Stimulated activated CD4-positive, alpha-beta T cell treated with anti-CD3 and anti-CD28 coated beads, Interleukin-4, amount 100 ng/mL, for 1 hour (primary cell): ENCODE data around the gene IFNAR2.
"Not testable (repeated sequence)": the region's sequence is repeated elsewhere in the genome, so short reads cannot be mapped to it uniquely, and the experiment has no call there.

Source experiments
- DNase-seq: peaks from one replicate; pipeline ENCODE4 v3.0.0-alpha.2; 2020

IFNAR2 gene

GRCh38 chr21:33217138-33217520 lies 12.6 kb upstream of the IFNAR2 start:
- no peak for DNase-seq

- no peak for DNase-seq
Measured at GRCh38 chr21:33219300-33219699, 10.4 kb upstream of the IFNAR2 start.

- no peak for DNase-seq
Measured at GRCh38 chr21:33219954-33220353, 9.8 kb upstream of the IFNAR2 start.

GRCh38 chr21:33225376-33225775 lies 4.4 kb upstream of the IFNAR2 start:
- not testable (repeated sequence) for DNase-seq

GRCh38 chr21:33228455-33228854 lies 1.3 kb upstream of the IFNAR2 start:
- DNase-seq: no peak

GRCh38 chr21:33229099-33229783 lies 497 bp upstream of the IFNAR2 start:
- no peak for DNase-seq

- peak; percentile 33 for DNase-seq
Measured at GRCh38 chr21:33230545-33231324, 997 bp downstream of the IFNAR2 start.

- DNase-seq: peak; percentile 55
Measured at GRCh38 chr21:33231526-33231925, 1.8 kb downstream of the IFNAR2 start.

GRCh38 chr21:33232291-33233034 lies 2.7 kb downstream of the IFNAR2 start:
- no peak for DNase-seq

- DNase-seq: no peak
Measured at GRCh38 chr21:33234635-33235520, 5.1 kb downstream of the IFNAR2 start.

- DNase-seq: no peak
Measured at GRCh38 chr21:33236013-33236686, 6.4 kb downstream of the IFNAR2 start.

GRCh38 chr21:33236766-33237165 lies 7.0 kb downstream of the IFNAR2 start:
- DNase-seq: no peak

- no peak for DNase-seq
Measured at GRCh38 chr21:33237486-33237885, 7.7 kb downstream of the IFNAR2 start.

- no peak for DNase-seq
Measured at GRCh38 chr21:33238146-33238545, 8.4 kb downstream of the IFNAR2 start.

GRCh38 chr21:33238565-33239255 lies 9.0 kb downstream of the IFNAR2 start:
- no peak for DNase-seq

GRCh38 chr21:33239559-33240127 lies 9.9 kb downstream of the IFNAR2 start:
- not testable (repeated sequence) for DNase-seq

GRCh38 chr21:33240404-33240803 lies 10.7 kb downstream of the IFNAR2 start:
- DNase-seq: no peak

GRCh38 chr21:33241846-33242245 lies 12.1 kb downstream of the IFNAR2 start:
- no peak for DNase-seq

GRCh38 chr21:33242846-33243245 lies 13.1 kb downstream of the IFNAR2 start:
- not testable (repeated sequence) for DNase-seq

- no peak for DNase-seq
Measured at GRCh38 chr21:33244082-33244778, 14.5 kb downstream of the IFNAR2 start.

- DNase-seq: no peak
Measured at GRCh38 chr21:33244779-33245105, 15.0 kb downstream of the IFNAR2 start.
